Ovary (tissue), 9 donors: Measurements from ENCODE around the gene INCA1. TPM values are rescaled to one million over a fixed set of nuclear protein-coding genes. Genes with fewer than 3 reads are reported as not detected.

Experiments
- DNase-seq, 5 donors: peaks; one replicate each; pipeline ENCODE4 v3.0.0-alpha.2; 2019 to 2020
- H3K27ac ChIP-seq, 2 donors: fragments of 200-600 bp; one replicate each; pipeline versions ENCODE4 v1.5.1 to v1.8.0; 2019 to 2022
- H3K27me3 ChIP-seq: fragments of 200-600 bp; one replicate; pipeline ENCODE4 v1.8.0; 2022
- H3K36me3 ChIP-seq: fragments of 200-600 bp; sonication (generic); one replicate; pipeline ENCODE4 v1.5.1; 2019
- H3K4me1 ChIP-seq: one replicate; pipeline ENCODE4 v1.8.1; 2013; ENCODE audit warnings: mild to moderate bottlenecking, moderate library complexity; ENCODE audit not compliant: insufficient read depth
- H3K4me3 ChIP-seq: fragments of 200-600 bp; sonication (generic); one replicate; pipeline ENCODE4 v1.5.1; 2017
- H3K9me3 ChIP-seq, 2 donors: fragments of 200-600 bp in 1 of 2; sonication (generic) in 1 of 2; one replicate each; pipeline versions ENCODE4 v1.5.1 to v1.8.1; 2013 to 2019; ENCODE audit warnings: mild to moderate bottlenecking in 1 of 2, moderate library complexity in 1 of 2
- CTCF ChIP-seq, 3 donors: fragments of 450-650 bp in 2 of 3; fragments of 200-600 bp in 1 of 3; IDR thresholded peaks; one replicate each; pipeline versions ENCODE4 v1.5.1 to v1.8.0; 2016 to 2022; ENCODE audit warnings: antibody characterized with exemption in 3 of 3, mild to moderate bottlenecking in 1 of 3
- EP300 ChIP-seq: sonication (generic); formaldehyde crosslinking; IDR thresholded peaks from one replicate; pipeline ENCODE4 v1.6.1; 2017; ENCODE audit warnings: antibody characterized with exemption
- POLR2A ChIP-seq: fragments of 450-650 bp; IDR thresholded peaks from one replicate; pipeline ENCODE4 v1.6.1; 2017; ENCODE audit warnings: antibody characterized with exemption, mild to moderate bottlenecking, moderate library complexity
- WGBS, 3 donors: extraction: QIAGEN DNeasy Blood & Tissue Kit in 1 of 3; methylation state at CpG; one replicate each; pipeline versions ENCODE4 v1.1.5 to v1.1.7; 2013 to 2017; 5-methylcytosine and 5-hydroxymethylcytosine counted together
- intact Hi-C, 4 donors: fragments of 100-400 bp; cut with DNase I; formaldehyde crosslinking; loops; one replicate each; pipeline versions ENCODE4 v1.11.0 to v1.15.1; 2022 to 2023
- polyA plus RNA-seq, 2 donors: library from polyadenylated mRNA; stranded (reverse); fragments of 200-250 nt in 1 of 2; fragments of 350-450 nt in 1 of 2; fragmentation: Illumina TruSeq in 1 of 2; extraction: RNeasy Lipid Tissue Mini Kit (QIAGEN cat#74804) in 1 of 2; gene quantifications; one replicate each; pipeline ENCODE4 v1.2.3, GENCODE V29; 2013 to 2014
- total RNA-seq, 7 donors: library from RNA; depleted of rRNA in 2 of 7; stranded (reverse); fragments of >200 nt in 2 of 7; fragmentation: NEBNext Ultra II Directional in 3 of 7; extraction: Animal tissue kit (Norgen Biotek cat#: 25700) in 3 of 7; gene quantifications; one replicate each; pipeline versions ENCODE4 v1.1.0 to v1.2.4, GENCODE V29; 2016 to 2023
- donor health status: DM: no; HTN: no; CAD: no; lungs with moderate emphysema.
- donor health status: DM: no; HTN: no; CAD: no.
- donor health status: Bipolar disorder and iron deficiency.
- donor health status: DM: yes; HTN: yes; CAD: no.
- donor health status: DM: no; HTN: no; CAD: no.
- donor health status: DM: yes; HTN: yes; CAD: no.

The INCA1 gene
- total and polyA plus RNA-seq, 9 donors = 0.95 to 5.0 (median 1.9) TPM

DNA sequence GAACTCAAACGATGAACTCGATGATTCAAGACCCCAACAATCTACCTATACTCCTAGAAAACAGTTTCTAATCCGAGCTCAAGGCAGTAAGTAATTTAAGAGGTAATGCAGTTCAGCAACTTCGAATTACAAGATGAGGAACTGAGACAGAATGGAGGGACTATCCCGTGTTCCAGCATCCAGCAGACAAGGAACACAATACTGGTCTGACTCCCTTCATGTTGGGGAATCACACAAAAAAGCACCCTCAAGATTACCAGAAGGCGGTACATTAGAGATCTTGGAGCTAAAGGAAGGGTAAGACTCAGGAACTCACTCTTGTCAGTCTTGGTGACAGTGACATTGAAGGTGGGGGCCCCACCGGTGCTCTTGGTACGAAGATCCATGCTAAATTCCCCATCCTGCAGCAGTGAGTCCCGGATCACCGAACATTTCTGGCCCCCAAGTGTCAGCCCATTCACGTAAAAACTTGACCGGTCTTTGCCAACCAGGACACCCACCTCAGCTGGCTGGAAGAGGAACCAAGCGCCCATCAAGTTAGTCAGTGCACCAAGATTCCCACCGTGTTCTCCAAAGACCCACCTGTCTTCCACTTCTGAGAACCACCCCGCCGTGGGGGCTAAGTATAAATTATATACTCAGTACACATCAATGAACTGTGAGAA, 50.9 kb downstream of the INCA1 start:
- peak overlapping the region; percentile 100 for H3K4me3 ChIP-seq
- 25 to 36% (median 31%) methylated on average over 16 of the region's 16 CpGs for WGBS, 3 donors
- no peaks in the 10 kb centered on the region for H3K36me3 ChIP-seq
- peak overlapping the region in 1 of 2 donors; percentile 88 for H3K27ac ChIP-seq
- peaks cover 2% of the 10 kb centered on the region for H3K4me1 ChIP-seq
- DNase-seq = no peak
- H3K27me3 ChIP-seq = no peaks in the 10 kb centered on the region
- no peaks in the 10 kb centered on the region for H3K9me3 ChIP-seq
- TF ChIP-seq CTCF (IDR thresholded peaks at IDR 0.05) = no peak
- no peak for TF ChIP-seq EP300
- TF ChIP-seq POLR2A = no peak
- intact Hi-C loops = no loop called here

DNA sequence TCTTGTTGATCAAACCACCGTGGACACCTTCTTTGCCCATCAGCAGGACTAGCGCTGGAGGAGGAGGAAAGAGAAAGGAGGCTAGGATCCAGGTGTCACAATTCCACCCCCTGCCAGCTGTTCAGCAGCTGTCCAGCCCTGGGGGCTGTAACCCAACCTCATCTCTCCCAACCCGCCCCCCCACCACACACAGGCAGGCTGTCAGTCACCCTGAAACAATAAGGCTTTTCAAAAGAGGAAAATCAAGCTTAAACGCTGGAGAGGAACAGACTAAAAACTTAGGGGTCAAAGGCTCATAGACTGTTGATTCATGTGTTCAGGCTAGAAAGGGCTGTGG, 51.4 kb downstream of the INCA1 start:
- DNase-seq = no peak
- H3K4me1 ChIP-seq = peaks cover 5% of the 10 kb centered on the region
- WGBS, 3 donors = 16 to 20% (median 19%) methylated on average over 4 of the region's 4 CpGs
- no peak overlapping the region for H3K4me3 ChIP-seq
- TF ChIP-seq CTCF (IDR thresholded peaks at IDR 0.05) (no peak), EP300 (no peak), POLR2A (no peak)
- H3K9me3 ChIP-seq = no peaks in the 10 kb centered on the region
- H3K27ac ChIP-seq = no peak overlapping the region
- H3K27me3 ChIP-seq = no peaks in the 10 kb centered on the region
- no peaks in the 10 kb centered on the region for H3K36me3 ChIP-seq
- intact Hi-C loops = no loop called here

GRCh38 chr17:4945176-4945943, 52.0 kb downstream of the INCA1 start:
- TF ChIP-seq POLR2A = no peak
- TF ChIP-seq CTCF (IDR thresholded peaks at IDR 0.05) = no peak
- TF ChIP-seq EP300 = no peak
- Histone ChIP-seq H3K27me3 (no peaks in the 10 kb centered on the region), H3K36me3 (no peaks in the 10 kb centered on the region), H3K27ac (no peak overlapping the region), H3K4me1 (peaks cover 6% of the 10 kb centered on the region), H3K4me3 (no peak overlapping the region), H3K9me3 (no peaks in the 10 kb centered on the region)
- 32 to 41% (median 34%) methylated on average over 7 of the region's 7 CpGs for WGBS, 3 donors
- intact Hi-C loops = no loop called here
- peak in 4 of 5 donors; percentile 59 to 83 (median 62) for DNase-seq

DNA sequence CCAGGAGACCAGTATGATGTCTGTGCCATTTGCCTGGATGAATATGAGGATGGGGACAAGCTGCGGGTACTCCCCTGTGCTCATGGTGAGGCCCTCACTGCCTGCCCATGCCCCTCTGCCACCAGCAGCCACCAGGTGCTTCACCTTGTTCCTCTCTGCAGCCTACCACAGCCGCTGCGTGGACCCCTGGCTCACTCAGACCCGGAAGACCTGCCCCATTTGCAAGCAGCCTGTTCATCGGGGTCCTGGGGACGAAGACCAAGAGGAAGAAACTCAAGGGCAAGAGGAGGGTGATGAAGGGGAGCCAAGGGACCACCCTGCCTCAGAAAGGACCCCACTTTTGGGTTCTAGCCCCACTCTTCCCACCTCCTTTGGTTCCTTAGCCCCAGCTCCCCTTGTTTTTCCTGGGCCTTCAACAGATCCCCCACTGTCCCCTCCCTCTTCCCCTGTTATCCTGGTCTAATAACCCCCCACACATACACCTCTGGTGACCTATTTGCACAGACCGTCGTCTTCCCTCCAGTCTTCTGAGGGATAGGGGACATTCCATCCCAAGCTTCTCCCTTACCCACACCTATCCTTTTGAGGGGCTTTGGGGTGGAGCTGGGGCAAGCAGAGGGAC, 52.7 kb downstream of the INCA1 start:
- H3K9me3 ChIP-seq = no peaks in the 10 kb centered on the region
- no peaks in the 10 kb centered on the region for H3K36me3 ChIP-seq
- peaks cover 6% of the 10 kb centered on the region for H3K4me1 ChIP-seq
- 51 to 58% (median 55%) methylated on average over 8 of the region's 8 CpGs for WGBS, 3 donors
- DNase-seq = no peak
- intact Hi-C loops = no loop called here
- no peak overlapping the region for H3K27ac ChIP-seq
- no peaks in the 10 kb centered on the region for H3K27me3 ChIP-seq
- no peak overlapping the region for H3K4me3 ChIP-seq
- no peak for TF ChIP-seq CTCF (IDR thresholded peaks at IDR 0.05)
- TF ChIP-seq POLR2A = no peak
- TF ChIP-seq EP300 = no peak
